NT2/D1 (cell line): ENCODE data around the gene XAGE1A.
"Not testable (repeated sequence)": the region's sequence is repeated elsewhere in the genome, so short reads cannot be mapped to it uniquely, and the experiment has no call there.

Experiments used
- SUZ12 ChIP-seq: IDR thresholded peaks from 2 replicates; pipeline ENCODE4 v1.6.1; 2011; ENCODE audit not compliant: insufficient read length, insufficient read depth; ENCODE audit errors: extremely low read depth
- YY1 ChIP-seq: IDR thresholded peaks from 2 replicates; pipeline ENCODE4 v1.6.1; 2011; ENCODE audit not compliant: insufficient read length, insufficient read depth
- ZNF274 ChIP-seq: IDR thresholded peaks from 2 replicates; pipeline ENCODE4 v1.6.1; 2011; ENCODE audit warnings: mild to moderate bottlenecking, low read depth, low read length

GRCh38 chrX:52516987-52517325 is 21.3 kb downstream of the XAGE1A start, which contains the start of gene XAGE1B:
- not testable (repeated sequence) for TF ChIP-seq ZNF274, YY1, SUZ12
